HG03139 (cell line): ENCODE results near the gene FSTL4.

Experiments used
- ATAC-seq: cut with Tn5 transposase; IDR thresholded peaks from one replicate; pipeline ENCODE4 v1.9.1; 2021; ENCODE audit not compliant: unreplicated experiment

Gene FSTL4

DNA sequence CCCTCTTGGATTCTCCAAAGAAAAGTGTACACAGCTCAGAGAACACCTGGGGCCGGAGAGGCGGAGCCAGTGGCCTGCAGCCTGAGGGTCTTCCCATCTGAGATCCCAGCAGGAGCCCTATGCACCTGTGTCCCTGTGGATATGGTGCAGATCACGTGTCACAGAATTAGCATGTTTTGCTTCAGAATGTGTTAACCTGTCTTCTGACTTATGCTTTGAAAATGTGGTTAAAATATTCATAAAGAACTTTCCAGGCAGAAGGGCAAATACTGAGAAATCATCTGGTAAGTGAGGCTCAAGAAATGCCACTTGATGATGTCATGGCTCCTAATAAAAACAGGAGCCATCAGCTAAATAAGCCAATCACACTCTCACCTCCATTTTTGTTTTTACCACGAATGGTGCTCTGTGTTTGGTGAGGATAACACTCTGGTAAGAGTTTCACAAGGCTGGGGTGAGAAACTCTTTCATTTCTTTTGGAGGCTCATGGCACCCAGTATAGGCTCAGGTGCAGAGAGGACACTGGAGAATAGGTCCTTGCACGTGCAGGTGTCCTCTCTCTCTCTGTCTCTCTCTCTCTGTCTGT, 279.8 kb downstream of the FSTL4 start:
- no peak for ATAC-seq

- ATAC-seq, result no peak
Observed at GRCh38 chr5:133331941-133332340, 280.4 kb downstream of the FSTL4 start.

DNA sequence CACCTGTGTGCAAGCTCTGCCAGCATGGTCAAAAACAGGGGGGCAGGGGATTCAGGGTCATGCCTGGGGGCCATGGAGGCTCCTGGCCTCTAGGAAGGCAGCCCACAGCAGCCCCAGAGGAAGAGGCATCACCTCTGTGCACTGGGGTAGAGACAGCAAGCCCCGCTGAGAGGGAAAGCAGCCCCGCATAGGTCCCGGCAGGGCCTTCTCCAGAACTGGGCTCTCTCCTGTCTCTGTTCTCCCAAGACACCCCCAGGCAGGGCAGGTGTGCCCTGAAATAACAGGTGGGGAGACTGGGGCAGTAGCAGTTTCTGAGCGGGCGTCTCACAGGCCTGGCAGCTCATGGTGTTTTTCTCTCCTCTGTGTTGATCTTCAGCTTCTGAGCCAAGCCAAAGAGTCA, 281.4 kb downstream of the FSTL4 start:
- ATAC-seq, result no peak

DNA sequence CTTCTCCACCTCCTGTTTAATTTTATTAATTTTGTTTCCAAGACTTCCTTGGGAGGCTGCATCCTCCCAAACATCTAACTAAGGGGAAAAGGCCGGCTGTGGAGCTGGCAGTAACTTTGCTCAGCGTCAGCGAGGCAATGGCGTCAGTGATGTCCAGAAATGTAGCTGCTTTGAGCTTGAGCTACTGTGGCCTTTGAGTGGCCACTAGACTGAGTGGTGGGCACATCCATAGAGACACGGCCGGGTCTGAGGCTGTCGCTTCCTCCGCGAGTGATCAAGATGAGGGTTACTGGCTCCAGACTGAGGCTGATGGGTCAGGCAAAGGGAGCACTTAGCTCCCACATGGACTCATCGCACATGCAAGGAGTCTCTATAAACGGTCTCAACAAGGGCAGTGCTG, 283.5 kb downstream of the FSTL4 start:
- ATAC-seq, result no peak

GRCh38 chr5:133327946-133328401, 284.4 kb downstream of the FSTL4 start:
- no peak for ATAC-seq

DNA sequence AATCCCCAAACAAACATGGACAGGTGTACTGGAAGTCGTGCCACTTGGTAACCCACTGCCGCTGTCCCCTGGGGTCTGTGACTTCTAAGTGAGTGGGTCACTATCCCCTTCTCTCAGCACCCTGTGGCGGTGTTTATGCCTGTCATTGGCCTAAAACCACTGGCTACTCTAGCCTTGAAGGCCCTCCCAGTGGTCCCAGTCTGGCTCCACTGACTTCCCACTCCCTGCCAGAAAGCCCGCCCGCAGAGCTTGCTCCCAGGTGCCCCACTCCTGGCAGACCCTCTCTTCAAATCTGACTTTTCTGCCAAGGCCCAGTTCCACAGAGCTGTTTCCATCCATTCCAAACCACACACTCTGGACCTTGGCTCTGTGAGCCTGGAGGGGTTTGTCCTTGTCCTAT, 286.0 kb downstream of the FSTL4 start:
- ATAC-seq, result no peak

- ATAC-seq, result no peak
Observed at GRCh38 chr5:133325864-133326263, 286.5 kb downstream of the FSTL4 start.

DNA sequence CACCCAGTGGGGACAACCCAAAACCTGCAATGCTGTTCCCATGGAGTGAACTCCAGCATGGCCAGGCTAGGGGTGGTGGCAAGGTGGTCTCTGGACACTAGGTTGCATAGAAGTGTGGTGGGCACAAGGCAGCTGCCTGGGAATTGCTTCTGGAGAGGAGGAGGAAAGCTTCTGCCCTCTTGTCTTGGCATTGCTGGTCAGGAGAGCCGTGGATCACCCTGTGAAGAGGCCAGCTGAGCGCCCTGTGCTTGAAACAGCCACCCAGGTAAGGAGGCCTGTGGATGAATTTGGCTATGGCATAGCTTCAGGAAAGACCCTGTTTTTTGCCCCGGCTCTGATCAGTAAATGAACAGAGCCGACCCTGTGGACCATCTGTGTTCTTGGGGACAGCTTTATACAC, 287.4 kb downstream of the FSTL4 start:
- no peak for ATAC-seq

DNA sequence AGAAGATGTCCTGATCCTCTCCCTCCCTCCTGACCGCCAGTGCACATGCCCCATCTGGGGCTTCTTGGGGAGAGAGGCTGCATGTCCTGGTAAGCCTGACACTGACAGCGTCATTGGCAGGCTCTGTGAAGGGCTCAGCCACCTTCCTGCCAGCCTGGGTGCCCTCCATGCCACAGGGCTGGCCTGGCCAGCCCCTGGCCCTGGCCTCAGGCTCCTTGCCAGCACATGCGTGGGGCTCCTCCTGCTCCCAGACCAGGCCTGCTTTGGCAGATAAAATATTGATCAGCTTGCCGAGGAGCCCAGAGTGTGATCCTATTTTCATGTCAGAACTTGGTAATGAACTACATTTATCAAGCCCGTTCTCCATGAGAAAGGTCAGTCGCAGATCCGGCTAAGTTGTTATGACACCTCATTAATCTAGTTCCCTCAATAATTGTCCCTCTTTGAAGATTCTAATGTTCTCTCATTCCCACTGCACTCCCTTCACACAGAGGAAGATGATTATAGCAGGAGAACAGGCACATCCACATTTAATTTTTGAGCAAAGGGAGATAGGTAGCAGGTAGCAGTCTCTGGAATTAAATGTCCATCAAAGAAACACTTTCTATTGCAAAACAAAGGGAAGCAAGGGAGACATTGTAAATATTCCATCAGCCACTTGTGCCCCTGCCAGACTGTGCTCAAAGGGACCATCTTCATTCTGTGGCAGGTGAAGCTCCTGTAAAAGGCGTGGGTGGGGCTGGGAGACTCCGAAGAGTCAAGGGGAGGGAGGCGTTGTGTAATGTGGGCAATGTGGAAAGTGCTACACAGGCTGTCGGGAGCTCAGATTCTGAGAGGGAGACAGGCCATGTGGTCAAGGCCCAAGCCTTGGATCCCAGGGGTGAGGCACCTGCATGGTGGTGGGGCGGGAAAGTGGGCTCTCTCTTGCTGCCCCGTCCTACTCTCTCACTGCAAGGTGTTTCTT, 288.6 kb downstream of the FSTL4 start:
- ATAC-seq, result no peak

DNA sequence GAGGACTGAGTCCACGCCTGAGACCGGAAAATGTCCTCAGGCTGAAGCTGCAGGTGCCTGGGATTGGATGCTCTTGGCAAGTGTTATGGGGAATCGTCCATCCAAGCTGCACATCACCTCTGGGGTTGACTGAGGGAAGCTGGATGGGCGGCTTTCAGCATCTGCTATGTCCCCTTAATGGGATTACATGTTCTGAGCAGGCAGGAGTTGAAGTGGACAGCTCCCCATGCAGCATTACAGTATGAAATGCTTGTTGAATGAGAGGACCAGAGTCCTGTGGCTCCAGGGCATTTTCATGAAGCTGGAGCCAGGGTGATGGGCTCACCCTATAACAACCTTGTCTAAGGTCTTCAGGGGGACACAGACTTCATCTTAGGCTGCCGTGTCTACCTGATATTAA, 289.6 kb downstream of the FSTL4 start:
- no peak for ATAC-seq

DNA sequence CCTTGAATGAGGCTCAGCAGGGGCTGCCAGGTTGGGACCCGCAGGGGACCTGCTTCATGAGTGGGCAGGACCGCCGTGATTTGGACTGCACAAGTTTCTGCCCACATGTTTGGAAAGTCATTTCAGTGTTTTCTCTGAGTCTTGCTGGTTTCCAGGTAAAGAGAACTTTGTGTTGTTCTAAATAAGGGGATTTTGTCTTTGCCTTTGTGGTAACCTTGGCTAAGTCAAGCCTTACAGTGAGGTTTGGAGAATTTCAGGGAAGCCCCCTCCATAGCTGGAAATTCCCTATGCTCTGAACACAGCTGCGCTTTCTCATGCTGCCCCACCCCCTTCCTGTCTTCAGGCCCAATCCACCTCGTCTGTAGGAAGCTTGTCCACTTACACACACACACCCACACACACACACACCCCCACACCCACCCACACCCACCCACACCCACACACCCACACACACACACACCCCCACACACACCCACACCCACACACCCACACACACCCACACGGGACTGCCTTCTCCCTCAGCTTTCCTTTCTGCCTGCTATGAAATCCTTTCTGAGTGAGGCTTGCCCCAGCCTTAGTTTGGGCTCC, 290.4 kb downstream of the FSTL4 start:
- ATAC-seq, result no peak

DNA sequence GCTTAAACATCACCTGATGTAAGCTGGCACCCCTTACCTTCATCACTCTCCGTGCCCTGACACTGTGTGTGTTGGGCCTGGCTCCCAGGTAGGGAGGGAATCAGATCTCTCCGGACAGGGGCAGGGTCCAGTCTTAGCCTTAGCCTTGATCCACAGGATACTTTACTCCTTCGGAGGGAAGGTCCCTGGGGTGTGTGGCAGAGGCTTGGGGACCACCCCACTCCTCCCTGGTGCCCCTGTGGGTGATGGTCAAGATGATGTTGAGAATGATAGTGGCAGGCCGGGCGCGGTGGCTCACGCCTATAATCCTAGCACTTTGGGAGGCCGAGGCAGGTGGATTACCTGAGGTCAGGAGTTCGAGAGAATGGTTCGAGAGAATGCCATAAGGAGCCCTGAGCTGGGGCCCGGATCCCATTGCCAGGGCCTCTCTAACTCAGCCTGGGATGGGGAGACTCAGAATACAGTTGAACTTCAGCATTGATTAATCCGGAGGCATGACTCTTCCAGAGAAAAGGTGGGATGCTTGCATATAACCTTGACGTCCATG, 291.0 kb downstream of the FSTL4 start:
- ATAC-seq, result no peak

DNA sequence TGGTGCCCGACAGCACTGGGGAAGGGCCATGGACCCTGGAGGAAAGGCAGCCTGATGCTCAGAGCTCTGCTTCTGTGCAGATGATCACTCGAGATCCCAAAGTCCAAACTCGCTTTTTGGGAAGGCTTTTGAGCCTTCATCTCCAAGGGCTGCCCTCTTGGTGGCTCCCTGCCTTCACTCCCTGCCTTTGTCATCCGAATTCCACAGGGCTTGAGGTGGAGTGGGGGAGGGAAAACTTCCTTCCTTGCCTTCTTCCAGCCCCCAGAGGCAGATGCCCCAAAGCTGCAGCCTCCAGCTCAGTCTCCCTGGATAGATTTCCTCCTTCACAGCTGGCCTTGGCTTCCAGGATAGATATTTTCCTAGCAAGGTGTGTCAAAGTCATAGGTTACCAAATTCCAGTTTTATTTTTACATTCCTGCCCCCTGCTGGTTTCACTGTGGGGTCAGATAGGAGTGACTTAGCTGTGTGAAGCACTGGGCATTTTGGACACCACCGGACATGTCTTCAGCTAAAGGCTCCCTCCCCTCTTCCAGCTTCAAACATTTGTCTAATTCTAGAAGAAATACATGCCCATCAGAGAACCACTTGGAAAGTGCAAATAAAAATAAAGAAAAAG, 292.3 kb downstream of the FSTL4 start:
- ATAC-seq, result no peak

- ATAC-seq, result no peak
Observed at GRCh38 chr5:133319244-133319643, 293.1 kb downstream of the FSTL4 start.

DNA sequence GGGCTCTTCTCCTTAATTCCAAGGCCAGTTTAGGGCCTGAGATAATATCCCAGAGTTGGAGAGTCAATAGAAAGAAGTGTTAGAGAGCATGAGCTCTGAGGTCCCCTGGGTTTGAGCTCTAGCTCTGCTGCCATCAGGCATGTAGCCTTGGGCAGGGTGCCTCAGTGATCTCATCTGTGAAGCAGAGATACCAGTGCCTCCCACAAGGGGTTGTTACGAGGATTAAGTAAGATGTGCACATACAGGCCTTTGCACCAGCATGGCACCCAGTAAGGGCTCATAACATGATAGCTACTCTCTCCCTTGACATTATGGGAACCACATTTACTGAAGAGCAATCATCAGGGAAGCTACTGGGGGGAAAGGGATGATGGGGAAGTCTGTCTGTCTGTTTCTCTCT, 294.8 kb downstream of the FSTL4 start:
- ATAC-seq, result no peak

GRCh38 chr5:133316346-133317343, 295.7 kb downstream of the FSTL4 start:
- no peak for ATAC-seq

- ATAC-seq, result no peak
Observed at GRCh38 chr5:133314086-133314485, 298.3 kb downstream of the FSTL4 start.

GRCh38 chr5:133311176-133311575, 301.2 kb downstream of the FSTL4 start:
- no peak for ATAC-seq

- ATAC-seq, result no peak
Observed at GRCh38 chr5:133309984-133310621, 302.2 kb downstream of the FSTL4 start.
